NOMO-1 (cell line): ENCODE data around the gene AJUBA.
"Not testable (repeated sequence)": the region's sequence is repeated elsewhere in the genome, so short reads cannot be mapped to it uniquely, and the experiment has no call there.

Source experiments
- DNase-seq, 2 experiments: peaks; one replicate each; lab custom pipeline; 2025; ENCODE audit not compliant: unreplicated experiment in 2 of 2; lab: John Stamatoyannopoulos, UW

Gene AJUBA

GRCh38 chr14:22982477-22983245 lies at the start of gene AJUBA:
AJUBA (minus strand) TSS chr14:22982551; CDS start chr14:22982266, 285 bp downstream.
- DNase-seq: peak; percentile 74 to 81

GRCh38 chr14:23030936-23031335 lies 48.6 kb upstream of the AJUBA start:
- DNase-seq: no peak

- no peak for DNase-seq
Measured at GRCh38 chr14:23028799-23029198, 46.4 kb upstream of the AJUBA start.

GRCh38 chr14:23025151-23025814 lies 42.9 kb upstream of the AJUBA start:
- no peak for DNase-seq

GRCh38 chr14:23024612-23025075 lies 42.3 kb upstream of the AJUBA start:
- no peak for DNase-seq

- no peak for DNase-seq
Measured at GRCh38 chr14:23023795-23024152, 41.4 kb upstream of the AJUBA start.

- no peak for DNase-seq
Measured at GRCh38 chr14:23023022-23023794, 40.9 kb upstream of the AJUBA start.

- no peak for DNase-seq
Measured at GRCh38 chr14:23021889-23022442, 39.6 kb upstream of the AJUBA start.

GRCh38 chr14:23021434-23021833 lies 39.1 kb upstream of the AJUBA start:
- no peak for DNase-seq

- DNase-seq: no peak
Measured at GRCh38 chr14:23020143-23021128, 38.1 kb upstream of the AJUBA start.

GRCh38 chr14:23018107-23018506 lies 35.8 kb upstream of the AJUBA start:
- DNase-seq: no peak

- DNase-seq: no peak
Measured at GRCh38 chr14:23017091-23017490, 34.7 kb upstream of the AJUBA start.

- DNase-seq: no peak
Measured at GRCh38 chr14:23015618-23016017, 33.3 kb upstream of the AJUBA start.

- not testable (repeated sequence) for DNase-seq
Measured at GRCh38 chr14:23013749-23014054, 31.4 kb upstream of the AJUBA start.

GRCh38 chr14:23013054-23013748 lies 30.9 kb upstream of the AJUBA start:
- DNase-seq: no peak

GRCh38 chr14:23009939-23010726 lies 27.8 kb upstream of the AJUBA start, which contains the start of gene C14orf93:
C14orf93 (minus strand) TSS chr14:23010143; CDS start chr14:22999023, 11,120 bp downstream.
- peak; percentile 61 to 67 for DNase-seq

GRCh38 chr14:23009483-23009938 lies 27.2 kb upstream of the AJUBA start:
- peak in 1 of 2 experiments; percentile 56 for DNase-seq

GRCh38 chr14:23008831-23009230 lies 26.5 kb upstream of the AJUBA start:
- peak in 1 of 2 experiments; percentile 21 for DNase-seq
